Epithelial cell of esophagus (primary cell): ENCODE measurements around the gene PPP1R14B.

ENCODE experiments used
- DNase-seq: peaks from one replicate; pipeline ENCODE4 v3.0.0; 2010; ENCODE audit warnings: low read depth
- H3K4me3 ChIP-seq: 2 replicates; pipeline ENCODE4 v1.5.1; 2011; ENCODE audit warnings: mild to moderate bottlenecking, low read length, control low read depth
- TF ChIP-seq, protein P1 (sequence below): IDR thresholded peaks from 2 replicates; pipeline ENCODE4 v1.5.1; 2011; ENCODE audit warnings: low read depth, mild to moderate bottlenecking, low read length, control low read depth, inconsistent platforms; ENCODE audit not compliant: insufficient read depth; ENCODE audit errors: missing control alignments

PPP1R14B gene

DNA sequence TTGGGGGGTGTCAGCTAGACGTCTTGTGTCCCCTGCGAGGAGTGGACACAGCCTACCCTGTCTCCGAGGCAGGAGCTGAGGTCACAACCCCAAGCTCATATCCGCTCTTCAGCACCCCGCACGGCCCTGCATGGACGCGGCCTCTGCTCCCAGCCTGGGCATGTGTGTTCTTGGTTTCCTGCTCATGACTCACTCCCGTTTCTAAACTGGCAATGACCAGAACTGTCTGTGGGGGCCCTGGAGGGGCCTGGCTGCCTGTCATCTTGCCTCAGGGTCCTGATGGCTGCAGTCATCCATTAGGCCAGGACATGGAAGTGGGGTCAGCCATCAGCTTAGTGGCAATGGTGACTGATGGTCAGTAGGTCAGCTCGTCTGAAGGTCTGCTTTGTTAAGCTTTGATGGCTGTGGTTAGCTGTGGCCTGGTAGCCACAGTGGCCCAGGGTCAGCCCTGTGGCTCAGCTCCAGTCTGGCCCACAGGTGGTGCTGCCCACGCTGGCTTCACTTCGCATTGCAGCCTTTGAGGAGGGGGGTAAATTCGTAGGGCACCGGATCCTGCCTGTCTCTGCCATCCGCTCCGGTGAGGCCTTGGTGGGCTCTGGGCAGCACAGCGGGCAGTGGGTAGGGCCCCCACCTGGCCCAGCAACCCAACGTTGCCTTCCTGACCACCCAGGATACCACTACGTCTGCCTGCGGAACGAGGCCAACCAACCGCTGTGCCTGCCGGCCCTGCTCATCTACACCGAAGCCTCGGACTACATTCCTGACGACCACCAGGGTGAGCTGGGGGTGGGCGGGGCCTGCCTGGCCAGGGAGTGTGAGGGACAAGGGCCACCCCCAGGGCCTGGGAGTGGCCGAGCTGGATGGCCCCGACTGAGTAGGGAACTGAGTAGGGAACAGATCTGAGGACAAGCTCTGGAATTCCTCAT is 16.5 kb upstream of the PPP1R14B start:
- no peak overlapping the region for H3K4me3 ChIP-seq
- peak; percentile 74 for DNase-seq
- TF ChIP-seq, protein P1, sequence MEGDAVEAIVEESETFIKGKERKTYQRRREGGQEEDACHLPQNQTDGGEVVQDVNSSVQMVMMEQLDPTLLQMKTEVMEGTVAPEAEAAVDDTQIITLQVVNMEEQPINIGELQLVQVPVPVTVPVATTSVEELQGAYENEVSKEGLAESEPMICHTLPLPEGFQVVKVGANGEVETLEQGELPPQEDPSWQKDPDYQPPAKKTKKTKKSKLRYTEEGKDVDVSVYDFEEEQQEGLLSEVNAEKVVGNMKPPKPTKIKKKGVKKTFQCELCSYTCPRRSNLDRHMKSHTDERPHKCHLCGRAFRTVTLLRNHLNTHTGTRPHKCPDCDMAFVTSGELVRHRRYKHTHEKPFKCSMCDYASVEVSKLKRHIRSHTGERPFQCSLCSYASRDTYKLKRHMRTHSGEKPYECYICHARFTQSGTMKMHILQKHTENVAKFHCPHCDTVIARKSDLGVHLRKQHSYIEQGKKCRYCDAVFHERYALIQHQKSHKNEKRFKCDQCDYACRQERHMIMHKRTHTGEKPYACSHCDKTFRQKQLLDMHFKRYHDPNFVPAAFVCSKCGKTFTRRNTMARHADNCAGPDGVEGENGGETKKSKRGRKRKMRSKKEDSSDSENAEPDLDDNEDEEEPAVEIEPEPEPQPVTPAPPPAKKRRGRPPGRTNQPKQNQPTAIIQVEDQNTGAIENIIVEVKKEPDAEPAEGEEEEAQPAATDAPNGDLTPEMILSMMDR: no peak

- TF ChIP-seq, protein P1: no peak
- H3K4me3 ChIP-seq: no peak overlapping the region
- DNase-seq: no peak
Observed at GRCh38 chr11:64262271-64263002, 15.7 kb upstream of the PPP1R14B start.

DNA sequence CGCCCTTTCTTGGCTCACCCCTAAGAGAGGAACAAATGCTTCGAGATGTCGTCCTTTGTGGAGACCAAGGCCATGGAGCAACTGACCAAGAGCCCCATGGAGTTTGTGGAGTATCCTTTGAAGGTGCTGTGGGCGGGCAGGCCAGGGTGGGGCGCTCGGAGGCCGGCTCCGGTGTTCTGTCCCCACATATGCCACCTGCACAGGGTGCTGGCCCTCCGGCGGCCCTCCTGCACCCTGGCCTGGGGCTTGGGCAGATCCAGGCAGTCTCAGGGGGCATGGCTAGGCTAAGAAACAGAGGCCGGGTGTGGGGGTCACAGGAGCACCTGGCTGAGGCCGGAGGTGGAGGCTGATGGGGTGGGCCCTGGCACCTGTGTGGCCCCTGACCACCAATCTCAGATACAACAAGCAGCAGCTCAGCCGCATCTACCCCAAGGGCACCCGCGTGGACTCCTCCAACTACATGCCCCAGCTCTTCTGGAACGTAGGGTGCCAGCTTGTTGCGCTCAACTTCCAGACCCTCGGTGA is 14.9 kb upstream of the PPP1R14B start:
- TF ChIP-seq, protein P1: no peak
- no peak overlapping the region for H3K4me3 ChIP-seq
- no peak for DNase-seq

GRCh38 chr11:64260147-64260708 is 13.5 kb upstream of the PPP1R14B start:
- no peak overlapping the region for H3K4me3 ChIP-seq
- TF ChIP-seq, protein P1: no peak
- no peak for DNase-seq

GRCh38 chr11:64259533-64260067 is 12.9 kb upstream of the PPP1R14B start:
- no peak overlapping the region for H3K4me3 ChIP-seq
- TF ChIP-seq, protein P1: no peak
- DNase-seq: no peak

GRCh38 chr11:64258946-64259532 is 12.3 kb upstream of the PPP1R14B start:
- TF ChIP-seq, protein P1: no peak
- no peak for DNase-seq

More at GRCh38 chr11:64258946-64259532, 12.3 kb upstream of the PPP1R14B start:
- no peak overlapping the region for H3K4me3 ChIP-seq
